ENCODE measurements around the gene CDK5. TPM values are rescaled to one million over a fixed set of nuclear protein-coding genes. Genes with fewer than 3 reads are reported as not detected.

The CDK5 gene
- total RNA-seq, 1 donor from 2014 or later = 15.8 TPM

DNA sequence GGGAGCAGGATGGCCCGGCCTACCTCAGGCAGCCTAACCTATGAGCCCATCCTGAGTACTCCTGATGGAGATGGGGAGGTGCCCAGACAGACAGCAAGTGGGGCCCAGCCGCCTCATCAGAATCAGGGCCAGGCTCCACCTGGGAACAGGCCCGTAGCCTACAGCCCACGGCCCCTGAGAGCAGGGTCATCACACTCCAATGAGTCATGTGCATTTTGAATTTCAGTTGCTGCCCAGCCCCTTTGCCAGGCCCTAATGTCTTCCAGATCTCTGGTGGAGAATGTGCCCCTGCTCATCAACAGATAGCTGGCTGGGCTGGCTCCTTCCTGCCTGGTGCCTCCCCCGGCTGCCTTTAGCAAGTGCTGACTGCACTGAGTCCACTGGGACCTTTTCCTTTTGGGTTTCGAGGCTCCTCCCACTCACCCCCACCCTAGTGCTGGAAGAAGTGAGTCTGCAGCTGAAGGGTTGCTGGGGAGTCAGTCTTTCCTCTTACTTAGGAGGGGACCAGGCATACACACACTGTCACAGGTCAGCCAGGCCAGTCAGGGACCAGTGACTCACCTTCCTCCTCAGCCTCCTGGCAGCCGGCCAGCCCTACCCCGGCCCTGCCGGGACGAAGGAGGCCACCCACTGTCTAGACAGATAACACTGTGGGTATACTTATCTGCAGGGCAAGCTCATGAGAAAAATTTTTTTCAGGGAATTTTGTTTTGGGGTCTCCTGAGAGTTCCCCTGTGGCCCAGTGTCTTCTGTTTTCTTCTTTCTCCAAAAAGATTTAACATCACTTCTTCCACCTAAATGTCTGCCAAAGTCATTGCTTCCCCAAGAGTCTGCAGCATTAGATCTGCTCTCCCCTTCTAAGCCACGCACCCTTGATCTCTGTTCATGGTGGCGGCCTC is 18.5 kb downstream of the CDK5 start:
- Histone ChIP-seq H3K9me3 (no peaks in the 10 kb centered on the region), H3K27ac (peak overlapping the region; percentile 52 to 62), H3K4me3 (no peak overlapping the region), H3K36me3 (peaks cover 27 to 40% of the 10 kb centered on the region in 2 donors), H3K4me1 (peaks cover 6 to 9% of the 10 kb centered on the region in 2 donors), H3K27me3 (no peaks in the 10 kb centered on the region)
- intact Hi-C loops (cut with DNase I) = loop anchor here (2.0 kb wide), 1 partner anchor 18 kb away; the partner anchor contains the start of gene CDK5
- TF ChIP-seq, protein P1, sequence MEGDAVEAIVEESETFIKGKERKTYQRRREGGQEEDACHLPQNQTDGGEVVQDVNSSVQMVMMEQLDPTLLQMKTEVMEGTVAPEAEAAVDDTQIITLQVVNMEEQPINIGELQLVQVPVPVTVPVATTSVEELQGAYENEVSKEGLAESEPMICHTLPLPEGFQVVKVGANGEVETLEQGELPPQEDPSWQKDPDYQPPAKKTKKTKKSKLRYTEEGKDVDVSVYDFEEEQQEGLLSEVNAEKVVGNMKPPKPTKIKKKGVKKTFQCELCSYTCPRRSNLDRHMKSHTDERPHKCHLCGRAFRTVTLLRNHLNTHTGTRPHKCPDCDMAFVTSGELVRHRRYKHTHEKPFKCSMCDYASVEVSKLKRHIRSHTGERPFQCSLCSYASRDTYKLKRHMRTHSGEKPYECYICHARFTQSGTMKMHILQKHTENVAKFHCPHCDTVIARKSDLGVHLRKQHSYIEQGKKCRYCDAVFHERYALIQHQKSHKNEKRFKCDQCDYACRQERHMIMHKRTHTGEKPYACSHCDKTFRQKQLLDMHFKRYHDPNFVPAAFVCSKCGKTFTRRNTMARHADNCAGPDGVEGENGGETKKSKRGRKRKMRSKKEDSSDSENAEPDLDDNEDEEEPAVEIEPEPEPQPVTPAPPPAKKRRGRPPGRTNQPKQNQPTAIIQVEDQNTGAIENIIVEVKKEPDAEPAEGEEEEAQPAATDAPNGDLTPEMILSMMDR (IDR thresholded peaks at IDR 0.05) = no peak
- DNase-seq (ENCODE audit: low spot score in 2 of 2) = peak; percentile 73 to 92

DNA sequence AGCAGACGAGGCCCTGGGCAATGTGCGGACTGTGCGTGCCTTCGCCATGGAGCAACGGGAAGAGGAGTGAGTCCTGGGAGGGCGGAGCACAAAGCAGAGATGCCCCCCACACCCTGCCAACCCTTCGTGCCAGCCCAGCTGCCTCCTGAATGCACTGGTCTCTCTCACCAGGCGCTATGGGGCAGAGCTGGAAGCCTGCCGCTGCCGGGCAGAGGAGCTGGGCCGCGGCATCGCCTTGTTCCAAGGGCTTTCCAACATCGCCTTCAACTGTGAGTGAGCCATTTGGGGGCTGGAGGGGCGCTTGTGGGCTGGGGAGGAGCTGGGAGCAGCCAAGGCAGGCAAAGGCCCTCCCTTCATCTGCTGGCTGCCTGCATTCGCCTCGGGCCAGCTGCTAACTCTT is 21.8 kb downstream of the CDK5 start:
- Histone ChIP-seq H3K9me3 (no peaks in the 10 kb centered on the region), H3K4me1 (peaks cover 6 to 9% of the 10 kb centered on the region in 2 donors), H3K4me3 (no peak overlapping the region), H3K36me3 (peaks cover 21 to 32% of the 10 kb centered on the region in 2 donors), H3K27ac (no peak overlapping the region), H3K27me3 (no peaks in the 10 kb centered on the region)
- TF ChIP-seq, protein P1 (IDR thresholded peaks at IDR 0.05) = no peak
- intact Hi-C loops (cut with DNase I) = no loop called here
- no peak for DNase-seq (ENCODE audit: low spot score in 2 of 2)

DNA sequence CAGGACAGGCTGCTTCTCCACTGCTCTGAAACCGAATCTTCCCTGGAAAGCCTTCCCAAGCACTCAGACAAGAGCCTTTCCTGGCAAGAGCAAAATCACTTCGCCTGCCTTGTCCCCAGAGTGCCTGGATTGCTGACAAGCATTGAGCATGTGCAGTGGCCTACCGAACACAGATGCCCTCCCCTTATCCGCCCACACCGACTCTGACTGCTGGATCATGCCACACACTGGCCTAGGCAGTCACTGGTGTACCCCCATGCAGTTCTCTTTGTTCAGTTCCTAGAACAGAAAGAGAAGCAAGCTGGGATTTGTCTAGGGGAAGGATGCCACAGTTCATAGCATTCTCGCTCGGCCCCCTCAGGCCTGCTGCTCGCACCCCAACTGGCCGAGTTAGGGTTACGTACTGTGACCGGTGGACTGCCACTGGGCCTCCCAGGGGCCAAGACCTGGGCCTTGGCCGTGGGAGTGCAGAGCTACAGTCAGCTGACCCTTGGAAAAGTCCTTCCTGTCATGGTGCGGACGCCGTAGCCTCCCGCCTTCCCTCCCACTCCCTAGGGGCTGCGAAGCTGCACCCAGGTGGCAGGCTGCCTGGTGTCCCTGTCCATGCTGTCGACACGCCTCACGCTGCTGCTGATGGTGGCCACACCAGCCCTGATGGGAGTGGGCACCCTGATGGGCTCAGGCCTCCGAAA is 22.5 kb downstream of the CDK5 start:
- H3K27ac ChIP-seq = no peak overlapping the region
- intact Hi-C loops (cut with DNase I) = no loop called here
- no peaks in the 10 kb centered on the region for H3K27me3 ChIP-seq
- H3K9me3 ChIP-seq = no peaks in the 10 kb centered on the region
- H3K4me3 ChIP-seq = no peak overlapping the region
- H3K4me1 ChIP-seq = peaks cover 6 to 9% of the 10 kb centered on the region in 2 donors
- no peak for DNase-seq (ENCODE audit: low spot score in 2 of 2)
- TF ChIP-seq, protein P1 (IDR thresholded peaks at IDR 0.05) = no peak
- peaks cover 21 to 32% of the 10 kb centered on the region in 2 donors for H3K36me3 ChIP-seq

DNA sequence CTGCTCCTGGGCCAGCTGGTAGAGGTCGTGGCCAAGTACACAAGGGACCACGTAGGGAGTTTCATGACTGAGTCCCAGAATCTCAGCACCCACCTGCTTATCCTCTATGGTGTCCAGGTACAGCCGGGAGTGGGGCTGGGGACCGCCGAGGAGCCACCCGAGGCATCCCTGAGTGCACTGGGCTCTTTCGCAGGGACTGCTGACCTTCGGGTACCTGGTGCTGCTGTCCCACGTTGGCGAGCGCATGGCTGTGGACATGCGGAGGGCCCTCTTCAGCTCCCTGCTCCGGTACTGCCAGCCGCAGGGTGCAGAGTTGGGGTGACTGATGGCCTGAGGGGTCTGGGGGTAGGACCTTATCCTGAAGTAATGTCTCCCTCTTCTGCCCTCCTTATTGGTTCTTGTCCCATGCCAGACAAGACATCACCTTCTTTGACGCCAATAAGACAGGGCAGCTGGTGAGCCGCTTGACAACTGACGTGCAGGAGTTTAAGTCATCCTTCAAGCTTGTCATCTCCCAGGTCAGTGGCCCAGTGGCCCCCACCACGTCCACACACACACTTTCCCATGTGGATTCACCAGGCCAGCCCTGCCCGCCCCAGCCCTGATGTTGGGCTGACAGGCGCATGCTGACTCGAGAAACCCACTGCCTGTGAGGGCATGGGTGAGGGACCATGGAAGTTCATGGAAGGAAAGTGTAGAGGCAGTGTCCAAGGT is 23.2 kb downstream of the CDK5 start:
- no peak overlapping the region for H3K4me3 ChIP-seq
- intact Hi-C loops (cut with DNase I) = no loop called here
- TF ChIP-seq, protein P1 (IDR thresholded peaks at IDR 0.05) = no peak
- no peaks in the 10 kb centered on the region for H3K27me3 ChIP-seq
- DNase-seq (ENCODE audit: low spot score in 2 of 2) = no peak
- no peak overlapping the region for H3K27ac ChIP-seq
- peaks cover 21 to 32% of the 10 kb centered on the region in 2 donors for H3K36me3 ChIP-seq
- peaks cover 6 to 11% of the 10 kb centered on the region in 2 donors for H3K4me1 ChIP-seq
- H3K9me3 ChIP-seq = no peaks in the 10 kb centered on the region

DNA sequence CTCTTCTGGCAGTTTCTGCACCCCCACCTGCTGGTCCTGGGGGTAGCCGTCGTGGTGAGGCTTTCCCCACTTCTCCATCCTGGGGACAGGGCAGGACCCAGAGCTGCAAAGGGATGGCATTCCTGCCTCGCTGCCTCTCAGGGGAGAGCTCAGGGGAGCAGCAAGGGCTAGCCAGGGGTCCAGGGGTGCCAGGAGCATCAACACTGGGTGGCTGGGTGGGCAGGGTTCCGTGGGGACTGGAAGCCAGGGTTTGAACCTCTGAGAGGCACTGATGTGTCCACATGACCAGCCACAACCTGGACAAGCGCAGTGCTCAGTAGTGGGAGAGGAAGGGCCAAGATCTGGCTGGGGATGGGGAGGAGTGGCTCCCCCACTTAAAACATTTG is 23.8 kb downstream of the CDK5 start:
- TF ChIP-seq, protein P1 (IDR thresholded peaks at IDR 0.05) = no peak
- Histone ChIP-seq H3K9me3 (no peaks in the 10 kb centered on the region), H3K4me3 (no peak overlapping the region), H3K27me3 (no peaks in the 10 kb centered on the region), H3K36me3 (peaks cover 21 to 32% of the 10 kb centered on the region in 2 donors), H3K27ac (no peak overlapping the region), H3K4me1 (peaks cover 4 to 13% of the 10 kb centered on the region in 2 donors)
- intact Hi-C loops (cut with DNase I) = no loop called here
- DNase-seq (ENCODE audit: low spot score in 2 of 2) = no peak

Measured in ascending aorta (tissue), 2 donors.